Liver (tissue), 3 donors: ENCODE measurements around the gene MALAT1.
"Not testable (repeated sequence)": the region's sequence is repeated elsewhere in the genome, so short reads cannot be mapped to it uniquely, and the experiment has no call there.

ENCODE experiments used
- ATF3 ChIP-seq: IDR thresholded peaks from 2 replicates; pipeline ENCODE4 v1.6.1; 2016; ENCODE audit warnings: antibody characterized with exemption
- CTCF ChIP-seq: fragments of 150-350 bp; IDR thresholded peaks from 2 replicates; pipeline ENCODE4 v1.5.1; 2017; ENCODE audit warnings: improper control_type of control experiment, low read depth, low read length; ENCODE audit not compliant: missing input control
- GABPA ChIP-seq, 2 donors: IDR thresholded peaks in 1 of 2; conservative IDR thresholded peaks in 1 of 2; 2 replicates each; pipeline ENCODE4 v1.6.1; 2016; ENCODE audit warnings: antibody characterized with exemption in 2 of 2, mild to moderate bottlenecking in 1 of 2, moderate library complexity in 1 of 2
- HNF4G ChIP-seq: IDR thresholded peaks from 2 replicates; pipeline ENCODE4 v1.6.1; 2016; ENCODE audit warnings: antibody characterized with exemption
- JUND ChIP-seq, 2 donors: IDR thresholded peaks; 2 replicates each; pipeline ENCODE4 v1.6.1; 2016; ENCODE audit warnings: antibody characterized with exemption in 2 of 2
- RAD21 ChIP-seq, 2 donors: IDR thresholded peaks; 2 replicates each; pipeline ENCODE4 v1.6.1; 2016; ENCODE audit warnings: antibody characterized with exemption in 2 of 2, mild to moderate bottlenecking in 2 of 2
- REST ChIP-seq: IDR thresholded peaks from 2 replicates; pipeline ENCODE4 v1.6.1; 2016; ENCODE audit warnings: antibody characterized with exemption, mild to moderate bottlenecking
- RXRA ChIP-seq, 2 donors: IDR thresholded peaks; 2 replicates each; pipeline ENCODE4 v1.6.1; 2017 to 2018; ENCODE audit warnings: antibody characterized with exemption in 2 of 2, mild to moderate bottlenecking in 1 of 2
- SP1 ChIP-seq: IDR thresholded peaks from 2 replicates; pipeline ENCODE4 v1.6.1; 2018; ENCODE audit warnings: antibody characterized with exemption, mild to moderate bottlenecking
- TAF1 ChIP-seq: conservative IDR thresholded peaks from 2 replicates; pipeline ENCODE4 v1.6.1; 2016; ENCODE audit warnings: antibody characterized with exemption, mild to moderate bottlenecking
- YY1 ChIP-seq: IDR thresholded peaks from 2 replicates; pipeline ENCODE4 v1.6.1; 2016; ENCODE audit warnings: antibody characterized with exemption, mild to moderate bottlenecking
- ZBTB33 ChIP-seq: IDR thresholded peaks from 2 replicates; pipeline ENCODE4 v1.6.1; 2016; ENCODE audit warnings: antibody characterized with exemption
- donor health status: healthy.
- donor health status: healthy.

- TF ChIP-seq CTCF; JUND (IDR thresholded peaks at IDR 0.05); RAD21 (IDR thresholded peaks at IDR 0.05); REST; GABPA (IDR thresholded peaks at IDR 0.05 in 1 of 2, conservative IDR thresholded peaks at IDR 0.05 in 1 of 2); TAF1; ZBTB33; SP1; HNF4G; ATF3; RXRA (IDR thresholded peaks at IDR 0.05); YY1: not testable (repeated sequence)
Measured at GRCh38 chr11:65451301-65451700, 47.5 kb upstream of the MALAT1 start.
